Prostate gland (tissue), 2 donors: ENCODE data around the gene TLR10.

Source experiments
- POLR2A ChIP-seq: fragments of 450-650 bp; IDR thresholded peaks from one replicate; pipeline ENCODE4 v1.6.1; 2016; ENCODE audit warnings: antibody characterized with exemption, mild to moderate bottlenecking
- TF ChIP-seq, protein P1 (sequence below), 4 experiments: fragments of 200-600 bp in 2 of 4; fragments of 450-650 bp in 2 of 4; sonication (generic) in 2 of 4; IDR thresholded peaks; 1 replicate in 3 of 4; 2 replicates in 1 of 4; pipeline ENCODE4 v1.5.1; 2016 to 2019; ENCODE audit warnings: antibody characterized with exemption in 4 of 4, mild to moderate bottlenecking in 2 of 4, moderate library complexity in 2 of 4

DNA sequence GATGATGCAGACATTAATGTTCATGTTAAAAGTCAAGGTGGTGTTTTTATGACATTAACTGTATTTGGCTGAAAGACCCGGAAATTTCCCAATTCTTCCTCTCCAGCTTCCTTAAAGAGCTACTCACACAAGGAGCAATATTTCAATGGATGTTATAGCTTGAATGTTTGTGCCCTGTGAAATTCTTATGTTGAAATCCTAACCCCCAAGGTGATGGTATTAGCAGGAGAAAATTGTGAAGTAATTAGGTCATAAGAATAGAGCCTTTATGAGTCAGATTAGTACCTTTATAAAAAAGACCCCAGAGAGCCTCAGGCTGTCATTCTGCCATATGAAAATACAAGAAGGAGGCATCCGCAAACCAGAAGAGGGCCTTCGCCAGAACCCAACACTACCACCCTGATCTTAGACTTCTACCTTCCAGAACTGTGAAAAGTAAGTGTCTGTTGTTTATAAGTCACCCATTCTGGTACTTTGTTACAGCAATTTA is 18.2 kb upstream of the TLR10 start:
- TF ChIP-seq, protein P1, sequence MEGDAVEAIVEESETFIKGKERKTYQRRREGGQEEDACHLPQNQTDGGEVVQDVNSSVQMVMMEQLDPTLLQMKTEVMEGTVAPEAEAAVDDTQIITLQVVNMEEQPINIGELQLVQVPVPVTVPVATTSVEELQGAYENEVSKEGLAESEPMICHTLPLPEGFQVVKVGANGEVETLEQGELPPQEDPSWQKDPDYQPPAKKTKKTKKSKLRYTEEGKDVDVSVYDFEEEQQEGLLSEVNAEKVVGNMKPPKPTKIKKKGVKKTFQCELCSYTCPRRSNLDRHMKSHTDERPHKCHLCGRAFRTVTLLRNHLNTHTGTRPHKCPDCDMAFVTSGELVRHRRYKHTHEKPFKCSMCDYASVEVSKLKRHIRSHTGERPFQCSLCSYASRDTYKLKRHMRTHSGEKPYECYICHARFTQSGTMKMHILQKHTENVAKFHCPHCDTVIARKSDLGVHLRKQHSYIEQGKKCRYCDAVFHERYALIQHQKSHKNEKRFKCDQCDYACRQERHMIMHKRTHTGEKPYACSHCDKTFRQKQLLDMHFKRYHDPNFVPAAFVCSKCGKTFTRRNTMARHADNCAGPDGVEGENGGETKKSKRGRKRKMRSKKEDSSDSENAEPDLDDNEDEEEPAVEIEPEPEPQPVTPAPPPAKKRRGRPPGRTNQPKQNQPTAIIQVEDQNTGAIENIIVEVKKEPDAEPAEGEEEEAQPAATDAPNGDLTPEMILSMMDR (IDR thresholded peaks at IDR 0.05) = no peak
- no peak for TF ChIP-seq POLR2A
